ENCODE data around the gene ANKRD62.

The ANKRD62 gene

GRCh38 chr18:12154361-12154760 lies 60.7 kb downstream of the ANKRD62 start:
- H3K4me3 ChIP-seq (ENCODE audit: low read depth, low read length) = no peak overlapping the region

GRCh38 chr18:12155996-12156395 lies 62.4 kb downstream of the ANKRD62 start:
- no peak overlapping the region for H3K4me3 ChIP-seq (ENCODE audit: low read depth, low read length)
- TF ChIP-seq CTCF (IDR thresholded peaks at IDR 0.05; ENCODE audit: low read depth, low read length) = no peak

More at GRCh38 chr18:12154361-12154760, 60.7 kb downstream of the ANKRD62 start:
- no peak for TF ChIP-seq CTCF (IDR thresholded peaks at IDR 0.05; ENCODE audit: low read depth, low read length)

GRCh38 chr18:12159446-12159845 lies 65.8 kb downstream of the ANKRD62 start:
- TF ChIP-seq CTCF (IDR thresholded peaks at IDR 0.05; ENCODE audit: low read depth, low read length) = no peak
- no peak overlapping the region for H3K4me3 ChIP-seq (ENCODE audit: low read depth, low read length)

GRCh38 chr18:12162786-12163185 lies 69.1 kb downstream of the ANKRD62 start:
- TF ChIP-seq CTCF (IDR thresholded peaks at IDR 0.05; ENCODE audit: low read depth, low read length) = no peak
- H3K4me3 ChIP-seq (ENCODE audit: low read depth, low read length) = no peak overlapping the region

- H3K4me3 ChIP-seq (ENCODE audit: low read depth, low read length) = no peak overlapping the region
- no peak for TF ChIP-seq CTCF (IDR thresholded peaks at IDR 0.05; ENCODE audit: low read depth, low read length)
These were observed 71.6 kb downstream of the ANKRD62 start for GRCh38 chr18:12165038-12165768.
